A549 treated with CORT108297 at 1 μM for 4 hours (cell line): ENCODE results near the gene MYBL2. TPM values are rescaled to one million over a fixed set of nuclear protein-coding genes. Genes with fewer than 3 reads are reported as not detected.

Experiments
- total RNA-seq: library from RNA; stranded (reverse); fragments of 200-300 nt; extraction: Qiagen RNA extraction; gene quantifications from 5 replicates; pipeline ENCODE4 v1.2.3, GENCODE V29; 2022

The MYBL2 gene
- total RNA-seq: 71.5 to 82.4 TPM (median 76.0 TPM) in 5 replicates

GRCh38 chr20:43666376-43667328 lies at the start of gene MYBL2:
TSS of gene MYBL2 (plus strand) at chr20:43667114. CDS start at chr20:43667284, 170 bp downstream.

DNA sequence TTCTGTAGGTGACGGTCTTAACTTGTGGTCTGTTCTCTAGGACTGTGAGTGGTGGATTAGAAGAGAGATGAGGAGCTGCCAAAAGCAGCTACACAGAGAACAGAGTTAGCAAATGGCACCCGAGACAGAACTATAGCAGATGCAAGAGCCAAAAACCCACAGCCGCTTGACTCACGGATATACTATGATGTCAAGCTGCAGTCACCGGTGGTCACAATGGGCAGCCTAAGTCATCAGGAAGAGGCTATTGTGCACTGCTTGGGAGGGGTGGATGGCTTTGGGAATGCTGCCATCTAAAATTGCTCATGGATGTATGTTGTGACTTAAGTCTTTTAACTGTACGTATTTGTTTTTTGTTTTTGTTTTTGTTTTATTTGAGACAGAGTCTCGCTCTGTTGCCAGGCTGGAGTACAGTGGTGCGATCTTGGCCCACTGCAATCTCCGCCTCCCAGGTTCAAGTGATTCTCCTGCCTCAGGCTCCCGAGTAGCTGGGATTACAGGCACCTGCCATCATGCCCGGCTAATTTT lies 60.0 kb downstream of the MYBL2 start, which contains the start of gene GTSF1L:
Gene GTSF1L (minus strand): TSS at position 192 of the 528 bp plus-strand sequence. CDS start 308 bp downstream, outside the sequence.

Other genes starting within 250 kb of the MYBL2 start
- gene SRSF6, start 209.2 kb upstream of the MYBL2 start, total RNA-seq: 104 to 111 TPM (median 104 TPM) in 5 replicates
- 1.1 to 1.9 TPM (median 1.4 TPM) in 5 replicates for gene L3MBTL1, start 159.4 kb upstream of the MYBL2 start, total RNA-seq
- gene SGK2, start 108.1 kb upstream of the MYBL2 start, total RNA-seq: 7.1 to 8.2 TPM (median 7.7 TPM) in 5 replicates
- gene IFT52, start 76.2 kb upstream of the MYBL2 start, total RNA-seq: 28.4 to 33.5 TPM (median 29.3 TPM) in 5 replicates
- not detected in 5 replicates for gene GTSF1L, start 59.9 kb downstream of the MYBL2 start, total RNA-seq
- 8.0 to 13.1 TPM (median 11.2 TPM) in 5 replicates for gene TOX2, start 247.7 kb downstream of the MYBL2 start, total RNA-seq